Measurements from ENCODE around the gene FOSL2.

DNA sequence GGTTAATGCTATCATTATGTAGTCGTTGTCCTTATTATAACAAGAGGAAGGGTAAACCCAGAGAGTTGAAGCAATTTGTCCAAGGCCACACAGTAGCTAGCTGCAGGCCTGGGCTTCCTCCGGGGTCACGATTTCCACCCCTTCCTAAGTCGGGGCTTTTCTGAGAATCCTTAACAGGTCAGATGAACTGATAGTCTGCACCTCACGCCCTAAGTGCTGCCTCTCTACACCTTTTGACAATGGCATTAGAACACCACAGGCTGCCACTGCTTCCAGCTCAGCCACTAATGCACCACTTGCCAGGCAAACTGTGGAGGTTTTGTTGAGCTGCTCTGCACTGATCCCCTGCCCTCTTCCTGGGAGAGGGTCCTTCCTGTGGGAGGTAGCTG, 37.7 kb downstream of the FOSL2 start:
- TF ChIP-seq, protein P1, sequence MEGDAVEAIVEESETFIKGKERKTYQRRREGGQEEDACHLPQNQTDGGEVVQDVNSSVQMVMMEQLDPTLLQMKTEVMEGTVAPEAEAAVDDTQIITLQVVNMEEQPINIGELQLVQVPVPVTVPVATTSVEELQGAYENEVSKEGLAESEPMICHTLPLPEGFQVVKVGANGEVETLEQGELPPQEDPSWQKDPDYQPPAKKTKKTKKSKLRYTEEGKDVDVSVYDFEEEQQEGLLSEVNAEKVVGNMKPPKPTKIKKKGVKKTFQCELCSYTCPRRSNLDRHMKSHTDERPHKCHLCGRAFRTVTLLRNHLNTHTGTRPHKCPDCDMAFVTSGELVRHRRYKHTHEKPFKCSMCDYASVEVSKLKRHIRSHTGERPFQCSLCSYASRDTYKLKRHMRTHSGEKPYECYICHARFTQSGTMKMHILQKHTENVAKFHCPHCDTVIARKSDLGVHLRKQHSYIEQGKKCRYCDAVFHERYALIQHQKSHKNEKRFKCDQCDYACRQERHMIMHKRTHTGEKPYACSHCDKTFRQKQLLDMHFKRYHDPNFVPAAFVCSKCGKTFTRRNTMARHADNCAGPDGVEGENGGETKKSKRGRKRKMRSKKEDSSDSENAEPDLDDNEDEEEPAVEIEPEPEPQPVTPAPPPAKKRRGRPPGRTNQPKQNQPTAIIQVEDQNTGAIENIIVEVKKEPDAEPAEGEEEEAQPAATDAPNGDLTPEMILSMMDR (IDR thresholded peaks at IDR 0.05; ENCODE audit: borderline replicate concordance, extremely low read depth, low read length, poor library complexity, severe bottlenecking): no peak
- no peak for TF ChIP-seq EZH2 (IDR thresholded peaks at IDR 0.05; ENCODE audit: borderline replicate concordance, low read depth, low read length, severe bottlenecking)
